Fibroblast of skin of left biceps (primary cell): ENCODE results near the gene ARHGAP35.
"Not testable (repeated sequence)": the region's sequence is repeated elsewhere in the genome, so short reads cannot be mapped to it uniquely, and the experiment has no call there.

Source experiments
- DNase-seq, 2 experiments: peaks; one replicate each; pipeline ENCODE4 v3.0.0-alpha.2; 2013; ENCODE audit warnings: low read depth in 2 of 2

Gene ARHGAP35

GRCh38 chr19:46871173-46871572 is 10.4 kb downstream of the ARHGAP35 start:
- DNase-seq: not testable (repeated sequence)

- DNase-seq: no peak
Measured at GRCh38 chr19:46872967-46873366, 12.2 kb downstream of the ARHGAP35 start.

- no peak for DNase-seq
Measured at GRCh38 chr19:46875234-46875633, 14.4 kb downstream of the ARHGAP35 start.

- DNase-seq: no peak
Measured at GRCh38 chr19:46875657-46876056, 14.9 kb downstream of the ARHGAP35 start.

GRCh38 chr19:46878613-46879375 is 18.0 kb downstream of the ARHGAP35 start:
- DNase-seq: peak in 1 of 2 experiments; percentile 54

- DNase-seq: no peak
Measured at GRCh38 chr19:46880431-46880830, 19.6 kb downstream of the ARHGAP35 start.

- DNase-seq: no peak
Measured at GRCh38 chr19:46881092-46881491, 20.3 kb downstream of the ARHGAP35 start.

GRCh38 chr19:46882034-46882433 is 21.2 kb downstream of the ARHGAP35 start:
- DNase-seq: no peak

- DNase-seq: not testable (repeated sequence)
Measured at GRCh38 chr19:46882751-46883150, 22.0 kb downstream of the ARHGAP35 start.

- DNase-seq: no peak
Measured at GRCh38 chr19:46885411-46885810, 24.6 kb downstream of the ARHGAP35 start.

- no peak for DNase-seq
Measured at GRCh38 chr19:46886546-46887239, 25.9 kb downstream of the ARHGAP35 start.

- DNase-seq: no peak
Measured at GRCh38 chr19:46887240-46887782, 26.5 kb downstream of the ARHGAP35 start.

- DNase-seq: peak in 1 of 2 experiments; percentile 57
Measured at GRCh38 chr19:46890423-46891170, 29.8 kb downstream of the ARHGAP35 start.

- no peak for DNase-seq
Measured at GRCh38 chr19:46892252-46893179, 31.7 kb downstream of the ARHGAP35 start.

- no peak for DNase-seq
Measured at GRCh38 chr19:46896076-46896794, 35.4 kb downstream of the ARHGAP35 start.

- DNase-seq: peak in 1 of 2 experiments; percentile 36
Measured at GRCh38 chr19:46898731-46899130, 37.9 kb downstream of the ARHGAP35 start.

GRCh38 chr19:46900341-46900740 is 39.5 kb downstream of the ARHGAP35 start:
- DNase-seq: no peak

GRCh38 chr19:46901701-46902401 is 41.1 kb downstream of the ARHGAP35 start:
- DNase-seq: no peak

GRCh38 chr19:46902402-46902766 is 41.6 kb downstream of the ARHGAP35 start:
- DNase-seq: no peak

- no peak for DNase-seq
Measured at GRCh38 chr19:46903458-46903857, 42.7 kb downstream of the ARHGAP35 start.
